GM15510 (cell line): Measurements from ENCODE around the gene DCST2.

Experiments
- POLR2A ChIP-seq: IDR thresholded peaks from 3 replicates; pipeline ENCODE4 v1.6.1; 2011; ENCODE audit warnings: borderline replicate concordance; ENCODE audit not compliant: insufficient read length; ENCODE audit errors: extremely low read depth

DCST2 gene

DNA sequence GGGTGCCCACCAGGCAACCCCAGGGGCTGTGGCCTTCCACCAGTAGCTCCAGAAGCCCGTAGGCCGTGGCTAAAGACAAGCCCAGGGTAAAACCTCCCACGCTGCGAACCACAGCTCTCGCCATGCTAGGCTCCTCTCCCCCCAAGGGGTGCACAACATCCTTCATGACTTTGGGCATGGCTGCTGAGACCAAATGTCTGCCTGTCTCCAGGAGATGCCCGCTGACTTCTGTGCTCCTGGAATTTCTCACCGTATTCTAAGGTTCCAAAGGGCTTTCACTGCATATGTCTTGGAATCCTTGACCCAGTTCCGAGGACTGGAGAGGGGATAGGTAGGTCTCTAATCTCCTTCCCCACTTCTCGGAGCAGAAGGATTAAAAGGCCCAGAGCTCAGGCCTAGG lies at the start of gene DCST2, which contains the start of gene DCST1:
Gene DCST2, minus strand, starts transcription at position 258 of the 400 bp plus-strand sequence. Its CDS starts 80 bp downstream, at position 178.
Gene DCST1, plus strand, starts transcription at position 301 of the 400 bp plus-strand sequence. CDS start 213 bp downstream, outside the sequence.
- TF ChIP-seq POLR2A: no peak

DNA sequence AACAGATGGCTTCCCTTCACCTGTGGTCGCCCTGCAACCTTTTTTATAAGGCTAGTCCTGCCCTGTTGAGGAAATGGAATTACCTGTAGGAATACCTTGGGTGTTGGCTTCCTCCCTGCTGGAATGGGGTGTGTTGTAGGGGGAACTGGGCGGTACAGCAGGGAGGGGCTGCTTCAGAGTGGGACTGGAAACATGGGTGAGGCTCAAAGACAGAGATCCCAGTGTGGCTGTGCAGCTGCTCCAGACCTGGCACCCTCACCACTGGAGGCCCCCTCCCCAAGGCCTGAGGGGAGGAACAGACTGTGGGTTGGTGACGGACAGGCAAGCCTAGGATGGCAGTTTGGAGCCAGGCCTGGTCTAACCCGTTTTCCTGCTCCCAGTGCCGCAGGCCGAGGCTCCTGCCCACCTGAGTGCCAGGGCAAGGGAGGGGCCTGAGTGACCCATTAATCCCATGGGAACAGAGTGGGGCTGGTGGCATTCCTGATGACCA lies 49.5 kb upstream of the DCST2 start:
- no peak for TF ChIP-seq POLR2A

DNA sequence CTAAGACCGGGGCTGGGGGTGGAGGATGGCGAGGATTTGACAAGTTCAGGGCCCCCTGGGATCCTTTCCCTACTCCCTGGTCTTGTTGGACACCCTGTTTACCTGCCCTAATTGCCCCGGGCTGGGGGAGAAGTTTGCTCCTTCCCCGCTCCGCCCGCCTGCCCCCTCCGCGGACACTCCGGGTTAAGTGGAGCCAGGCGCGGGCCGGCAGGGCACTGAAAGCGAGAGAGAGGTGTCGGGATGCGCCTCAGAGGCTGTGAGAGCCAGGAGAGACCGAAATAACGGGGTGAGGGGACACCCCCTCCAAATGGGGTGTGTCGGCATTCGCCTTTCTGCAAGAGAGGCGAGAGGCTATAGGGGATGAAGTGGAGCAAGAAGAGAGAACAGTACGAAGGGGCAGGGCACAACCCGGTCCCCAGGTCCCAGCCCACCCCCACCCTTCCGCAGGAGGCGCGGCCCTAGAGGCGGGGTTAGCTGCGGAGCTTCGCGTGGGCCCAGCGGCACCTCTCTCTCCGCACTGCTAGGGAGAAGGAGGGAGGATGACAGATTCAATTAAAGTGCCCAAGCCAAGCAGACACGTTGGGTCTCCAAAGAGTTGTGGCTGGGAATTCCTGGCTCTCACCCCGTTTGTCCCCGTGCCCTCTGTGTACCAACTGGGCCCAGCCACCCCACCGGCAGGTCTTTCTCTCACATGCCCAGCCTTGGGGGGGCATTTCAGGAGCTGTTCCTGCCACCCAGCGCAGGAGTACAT lies 48.9 kb upstream of the DCST2 start:
- TF ChIP-seq POLR2A: no peak

DNA sequence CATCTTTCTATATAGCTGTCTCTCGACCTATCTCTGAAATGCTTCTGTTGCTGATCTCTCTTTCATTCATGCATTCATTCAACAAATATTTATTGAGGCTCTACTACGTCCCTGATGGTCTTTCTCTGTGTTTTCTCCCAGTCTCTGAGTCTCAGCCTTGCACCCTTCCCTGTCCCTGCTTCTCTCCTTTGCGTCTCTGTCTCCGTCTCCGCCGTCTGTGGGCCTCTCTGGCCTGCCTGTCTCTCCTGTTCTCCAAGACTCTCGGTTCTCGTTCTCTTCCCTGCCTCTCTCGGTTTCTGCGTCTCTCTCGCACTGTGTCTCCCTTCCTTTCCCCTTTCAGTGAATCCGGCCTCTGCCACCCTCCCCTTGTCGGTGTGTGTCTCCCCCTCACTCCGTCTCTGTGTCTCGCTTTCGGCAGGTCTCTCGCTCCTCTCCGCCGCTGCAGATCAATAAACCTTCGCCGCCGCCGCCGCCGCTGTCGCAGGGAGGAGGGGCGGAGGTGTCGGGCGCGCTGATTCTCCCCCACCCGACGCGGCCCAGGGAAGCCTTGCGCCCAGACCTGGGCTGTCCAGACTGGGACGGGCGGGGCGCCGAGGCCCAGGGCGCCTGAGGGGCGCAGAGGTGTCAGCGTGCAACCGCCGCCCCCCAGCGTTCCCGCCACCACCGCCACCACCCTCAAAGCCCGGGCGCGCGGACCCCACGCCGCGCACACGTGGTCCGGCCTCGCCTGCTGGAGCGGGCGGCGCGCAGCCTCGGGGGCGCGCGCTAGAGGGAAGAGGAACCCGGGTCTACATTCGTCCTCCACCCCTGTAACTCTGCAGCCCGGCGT lies 48.1 kb upstream of the DCST2 start:
- TF ChIP-seq POLR2A: no peak

DNA sequence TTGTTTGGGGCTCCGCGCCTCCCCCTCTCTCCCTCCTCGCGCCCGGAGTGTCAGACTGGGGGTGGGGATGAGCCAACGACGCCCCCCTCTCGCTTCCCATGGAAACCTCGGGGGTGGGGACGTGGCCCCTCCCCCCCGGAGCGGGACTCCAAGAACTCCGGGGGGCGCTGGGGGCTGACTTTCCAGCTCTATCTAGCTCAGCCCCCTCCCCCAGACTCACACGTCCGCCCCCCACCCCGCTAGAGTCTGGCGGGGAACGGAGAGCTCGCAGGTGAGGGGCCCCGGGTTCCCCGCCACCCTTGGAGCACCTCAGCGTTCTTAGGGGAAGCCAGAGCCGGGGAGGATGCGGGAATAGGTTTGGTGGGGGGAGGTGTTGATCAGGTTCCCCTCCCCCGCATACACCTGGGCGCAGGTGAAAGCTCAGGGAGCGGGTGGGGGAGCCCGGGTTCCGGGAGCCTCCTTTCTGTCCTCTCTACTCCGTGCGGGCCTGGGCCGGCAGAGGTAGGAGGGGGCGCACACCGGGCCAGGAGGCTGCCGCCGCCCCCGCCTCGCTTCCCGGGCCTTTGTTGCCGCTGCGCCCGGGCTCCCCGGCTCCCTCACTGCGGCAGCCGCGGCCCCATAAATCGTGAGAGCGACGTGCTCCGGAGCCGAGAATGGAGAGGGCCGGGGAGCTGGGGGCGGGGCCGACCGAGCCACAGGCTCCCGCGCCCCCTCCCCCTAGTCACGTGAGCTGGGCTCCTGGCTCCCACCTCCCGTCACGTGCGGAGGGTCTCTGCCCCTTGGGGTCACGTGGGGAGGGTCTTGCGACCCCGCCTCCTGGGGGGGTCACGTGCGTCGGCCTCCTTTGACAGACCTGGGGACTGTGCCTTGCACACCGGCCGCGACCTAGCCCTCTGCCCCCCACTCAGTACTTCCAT lies 47.0 kb upstream of the DCST2 start:
- no peak for TF ChIP-seq POLR2A

DNA sequence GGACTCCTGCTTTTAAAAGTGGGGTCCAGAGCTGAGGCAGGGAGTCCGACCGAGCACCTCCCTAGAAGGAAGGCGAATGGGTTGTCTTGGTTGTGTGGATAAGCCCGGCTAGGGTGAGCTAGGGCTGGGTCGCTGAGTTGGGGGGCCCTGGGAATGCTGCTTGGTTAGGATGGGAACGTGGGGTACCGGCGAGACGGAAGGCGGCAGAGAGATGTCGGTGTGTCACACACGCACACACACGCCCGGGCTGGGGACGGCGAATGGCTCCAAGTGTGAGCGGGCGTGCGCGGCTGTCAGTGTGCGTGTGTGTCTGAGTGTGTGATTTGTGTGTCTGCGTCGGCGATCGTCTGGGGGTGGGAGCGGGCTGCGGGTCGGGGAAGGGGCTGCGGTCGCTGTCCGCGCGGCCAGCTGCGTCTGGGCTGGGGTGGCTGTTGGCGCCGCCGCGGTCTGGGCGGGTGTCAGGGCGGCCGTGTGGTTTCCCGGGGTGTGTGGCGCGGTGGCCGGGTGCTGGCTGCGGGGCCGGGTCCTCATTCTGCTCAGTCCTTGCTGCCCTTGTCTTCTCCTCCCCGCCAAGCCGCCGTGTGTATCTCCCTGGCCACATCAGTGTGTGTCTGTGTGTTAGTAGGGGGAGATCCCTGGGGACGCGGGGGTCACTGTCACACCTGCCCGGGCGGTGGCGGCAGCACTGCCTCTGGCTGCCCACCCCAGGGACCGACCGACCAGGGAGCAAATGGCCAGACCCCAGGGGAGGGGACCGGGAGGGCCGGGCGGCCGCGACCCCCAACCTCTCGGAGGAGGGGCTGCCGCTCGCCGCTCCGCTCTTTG lies 46.1 kb upstream of the DCST2 start:
- no peak for TF ChIP-seq POLR2A

DNA sequence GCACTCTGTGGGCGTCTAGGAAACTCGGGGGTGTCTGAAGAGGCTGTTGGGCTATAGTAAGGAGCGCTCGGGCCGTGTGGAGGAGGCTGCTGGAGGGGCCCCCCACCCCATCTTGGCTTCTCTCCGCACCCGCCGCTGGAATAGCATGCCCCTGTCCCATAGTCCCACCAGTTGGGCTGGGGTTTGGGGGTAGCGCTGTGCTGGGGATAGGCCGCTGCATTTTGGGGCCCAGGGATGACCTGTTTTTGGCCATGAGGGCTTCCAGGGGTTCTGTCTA lies 45.6 kb upstream of the DCST2 start:
- no peak for TF ChIP-seq POLR2A

DNA sequence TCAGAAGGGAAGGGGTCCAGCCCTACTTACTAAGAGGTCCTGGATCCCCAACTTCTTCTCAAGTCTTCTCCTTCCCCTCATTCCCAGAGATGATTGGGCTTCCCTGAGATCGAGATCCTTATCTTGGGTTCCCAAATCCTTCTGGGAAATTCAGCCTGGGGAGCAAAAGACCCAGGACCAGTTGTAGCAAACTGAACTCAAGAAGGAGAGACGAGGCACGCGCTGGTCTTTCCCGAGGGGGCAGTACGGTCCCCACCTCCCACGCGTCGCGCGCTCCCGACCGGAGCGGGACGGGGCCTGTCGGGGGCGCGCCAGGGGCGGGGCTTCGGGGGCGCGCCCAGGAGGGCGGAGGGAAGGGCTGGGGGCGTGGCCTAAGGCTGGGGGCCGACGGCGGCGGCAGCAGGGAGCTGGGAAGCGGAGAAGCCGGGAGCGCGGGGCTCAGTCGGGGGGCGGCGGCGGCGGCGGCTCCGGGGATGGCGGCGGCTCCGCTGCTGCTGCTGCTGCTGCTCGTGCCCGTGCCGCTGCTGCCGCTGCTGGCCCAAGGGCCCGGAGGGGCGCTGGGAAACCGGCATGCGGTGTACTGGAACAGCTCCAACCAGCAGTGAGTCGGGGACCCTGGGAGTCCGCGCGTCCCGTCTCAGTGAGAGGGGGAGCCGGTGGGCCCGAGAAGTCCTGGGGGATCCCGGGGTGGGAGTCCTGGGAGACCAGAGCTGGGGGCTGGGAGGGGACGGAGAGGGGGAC lies 45.1 kb upstream of the DCST2 start, which contains the start of gene EFNA3:
Gene EFNA3, plus strand, starts transcription at position 369 of the 741 bp plus-strand sequence. Its CDS starts 105 bp downstream, at position 474.
- TF ChIP-seq POLR2A: no peak

DNA sequence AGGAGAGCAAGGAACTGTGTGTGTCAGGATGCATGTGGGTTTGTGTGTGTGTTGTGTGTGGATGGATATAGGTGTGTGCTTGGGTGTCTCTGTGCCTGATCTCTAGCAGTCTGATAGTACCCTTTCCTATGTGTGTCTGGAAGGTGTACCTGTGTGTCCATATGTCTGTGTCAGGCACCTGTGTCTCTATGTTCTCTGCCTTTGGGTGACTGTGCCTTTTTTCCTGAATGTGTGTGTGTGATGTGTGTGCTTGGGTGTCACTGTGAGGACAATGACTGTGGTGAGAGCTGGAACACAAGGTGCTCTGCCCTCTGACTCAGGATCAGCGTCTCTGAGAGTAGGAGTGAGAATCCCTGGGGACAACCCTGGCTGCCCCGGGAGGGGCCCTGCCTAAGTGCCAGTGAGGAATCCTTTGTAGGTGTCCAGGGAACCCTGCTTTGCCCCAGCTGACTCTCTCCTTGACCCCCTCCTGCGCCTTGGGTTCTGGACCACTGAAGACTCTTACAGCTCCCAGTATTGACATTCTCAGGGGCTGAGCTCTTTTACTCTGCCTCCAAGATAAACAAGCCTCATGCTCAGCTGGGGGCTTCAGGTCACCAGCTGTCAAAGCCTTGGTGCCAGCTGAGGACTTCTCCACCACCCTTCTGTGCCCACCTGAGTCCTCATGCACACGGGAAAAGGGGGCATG lies 44.3 kb upstream of the DCST2 start:
- TF ChIP-seq POLR2A: no peak

DNA sequence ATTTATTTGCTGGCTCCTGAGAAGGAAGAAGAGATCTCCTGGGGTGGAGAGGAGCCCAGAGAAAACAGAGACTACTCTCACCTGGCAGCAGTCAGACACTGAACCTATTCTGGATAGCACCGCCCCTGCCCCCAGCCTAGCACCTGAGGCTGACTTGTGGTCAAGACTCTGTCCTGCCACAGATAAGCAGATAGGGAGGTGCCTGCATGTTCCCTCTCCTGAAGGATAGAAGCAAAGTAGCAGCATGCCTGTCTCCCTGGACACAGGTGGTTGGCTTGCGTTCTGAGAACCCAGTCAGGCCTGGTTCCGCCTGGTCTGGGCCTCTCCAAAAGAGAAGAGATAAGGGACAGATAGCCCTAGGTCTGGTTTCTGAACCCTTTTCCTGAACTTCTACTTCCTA lies 43.8 kb upstream of the DCST2 start:
- no peak for TF ChIP-seq POLR2A

DNA sequence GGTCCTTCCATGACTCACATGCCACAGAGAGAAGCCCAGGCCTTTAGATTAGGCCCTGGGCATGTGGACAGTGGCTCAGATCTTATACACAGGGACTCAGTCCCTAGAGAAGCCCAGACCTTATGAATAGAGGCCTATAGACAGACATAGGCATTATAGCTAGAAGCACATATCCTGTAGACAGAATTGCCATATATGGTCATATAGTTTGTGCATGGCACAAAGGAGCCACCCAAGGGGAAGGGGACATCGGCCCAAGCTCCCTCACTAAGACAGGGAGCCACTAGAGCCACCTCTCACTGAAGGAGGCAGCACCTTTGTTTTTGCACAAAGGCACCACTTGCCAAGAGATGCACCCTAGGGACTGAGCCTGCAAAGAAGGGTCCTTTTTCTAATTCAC lies 42.8 kb upstream of the DCST2 start:
- TF ChIP-seq POLR2A: no peak

DNA sequence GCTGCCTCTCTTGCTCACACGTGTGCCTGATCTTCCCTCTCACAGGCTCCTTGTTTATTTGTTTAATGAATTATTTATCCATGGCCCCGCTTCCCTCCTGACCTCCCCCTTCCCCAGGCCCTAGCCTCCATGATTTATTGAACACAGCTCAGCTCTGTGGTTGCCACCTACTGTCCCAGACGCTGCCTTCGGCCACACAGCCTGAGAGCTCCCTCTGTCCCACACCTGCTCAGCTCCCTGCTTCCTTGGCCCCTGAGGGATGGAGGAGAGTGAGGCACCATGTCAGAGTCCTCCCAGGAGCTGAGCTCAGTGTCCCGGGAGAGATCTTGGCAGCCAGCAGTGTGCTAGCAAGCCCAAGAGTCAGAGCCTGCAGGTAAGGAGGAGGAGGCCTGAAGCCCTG lies 42.0 kb upstream of the DCST2 start:
- TF ChIP-seq POLR2A: no peak
